ENCODE measurements around the gene RNF26.
A peak's percentile ranks its signal among the peaks of the same experiment; 100 is the strongest.

- TF ChIP-seq POLR2A (IDR thresholded peaks at IDR 0.05): peak in 2 of 3 donors; percentile 50 to 57
- TF ChIP-seq CTCF (IDR thresholded peaks at IDR 0.05): peak in 1 of 7 experiments; percentile 3
These were observed 6.3 kb downstream of the RNF26 start, which contains the start of gene C1QTNF5 for GRCh38 chr11:119340335-119341221.
